HG02973 (cell line): Measurements from ENCODE around the gene MYL6.
"Not testable (repeated sequence)": the region's sequence is repeated elsewhere in the genome, so short reads cannot be mapped to it uniquely, and the experiment has no call there.

Experiments
- ATAC-seq: cut with Tn5 transposase; IDR thresholded peaks from one replicate; pipeline ENCODE4 v1.9.1; 2021; ENCODE audit warnings: moderate library complexity; ENCODE audit not compliant: unreplicated experiment

Gene MYL6

GRCh38 chr12:56156464-56157200 lies 1.5 kb upstream of the MYL6 start:
- ATAC-seq, result not testable (repeated sequence)

GRCh38 chr12:56157201-56158028 lies 744 bp upstream of the MYL6 start:
- ATAC-seq, result peak; percentile 35

- no peak for ATAC-seq
These were observed 835 bp downstream of the MYL6 start for GRCh38 chr12:56158926-56159461.

- ATAC-seq, result no peak
These were observed 1.5 kb downstream of the MYL6 start for GRCh38 chr12:56159482-56160192.

GRCh38 chr12:56160193-56160763 lies 2.1 kb downstream of the MYL6 start:
- no peak for ATAC-seq

GRCh38 chr12:56160894-56161689 lies 2.9 kb downstream of the MYL6 start:
- no peak for ATAC-seq

- no peak for ATAC-seq
These were observed 3.7 kb downstream of the MYL6 start for GRCh38 chr12:56161690-56162351.

GRCh38 chr12:56162468-56163290 lies 4.5 kb downstream of the MYL6 start:
- ATAC-seq, result no peak

GRCh38 chr12:56163533-56164344 lies 5.6 kb downstream of the MYL6 start:
- no peak for ATAC-seq

- ATAC-seq, result no peak
These were observed 6.2 kb downstream of the MYL6 start for GRCh38 chr12:56164345-56164729.

GRCh38 chr12:56165369-56165768 lies 7.2 kb downstream of the MYL6 start:
- ATAC-seq, result no peak

- ATAC-seq, result no peak
These were observed 11.1 kb downstream of the MYL6 start for GRCh38 chr12:56169229-56169759.

- no peak for ATAC-seq
These were observed 14.7 kb downstream of the MYL6 start for GRCh38 chr12:56172839-56173238.

GRCh38 chr12:56178347-56178746 lies 20.2 kb downstream of the MYL6 start:
- ATAC-seq, result no peak

- no peak for ATAC-seq
These were observed 28.8 kb downstream of the MYL6 start for GRCh38 chr12:56186957-56187356.

GRCh38 chr12:56188131-56188777 lies 30.1 kb downstream of the MYL6 start:
- ATAC-seq, result no peak

- ATAC-seq, result peak; percentile 2
These were observed 30.6 kb downstream of the MYL6 start for GRCh38 chr12:56188778-56189098.
